Uterine smooth muscle cell (primary cell): ENCODE data around the gene TOR1AIP1. TPM values are rescaled to one million over a fixed set of nuclear protein-coding genes. Genes with fewer than 3 reads are reported as not detected.

Source experiments
- total RNA-seq: library from RNA; depleted of rRNA; stranded (reverse); fragments of >200 nt; gene quantifications from 2 replicates; pipeline ENCODE4 v1.2.3, GENCODE V29; 2014

The TOR1AIP1 gene
- 35.7 and 48.1 TPM in 2 replicates for total RNA-seq

GRCh38 chr1:179882253-179883039 is at the start of gene TOR1AIP1:
TOR1AIP1 (plus strand) TSS chr1:179882285; CDS start chr1:179882503, 218 bp downstream.

GRCh38 chr1:179877586-179878265 is 4.4 kb upstream of the TOR1AIP1 start, which contains the start of gene TOR1AIP2:
TOR1AIP2 (minus strand) TSS chr1:179877803; CDS start chr1:179852665, 25,138 bp downstream.

GRCh38 chr1:179954493-179955286 is 72.6 kb downstream of the TOR1AIP1 start, which contains the start of gene CEP350:
CEP350 (plus strand) TSS chr1:179954810; CDS start chr1:179986182, 31,372 bp downstream.

Other genes starting within 250 kb of the TOR1AIP1 start
- gene FAM163A, start 139.0 kb upstream of the TOR1AIP1 start, total RNA-seq, result not detected in 2 replicates
- gene TOR1AIP2, start 4.5 kb upstream of the TOR1AIP1 start, total RNA-seq, result 86.9 and 94.6 TPM in 2 replicates
- gene CEP350, start 72.5 kb downstream of the TOR1AIP1 start, total RNA-seq, result 63.2 and 78.2 TPM in 2 replicates